GM19328 (cell line): ENCODE data around the gene AKT1S1.
"Not testable (repeated sequence)": the region's sequence is repeated elsewhere in the genome, so short reads cannot be mapped to it uniquely, and the experiment has no call there.

Experiments used
- ATAC-seq: cut with Tn5 transposase; IDR thresholded peaks from one replicate; pipeline ENCODE4 v1.9.1; 2021; ENCODE audit warnings: mild to moderate bottlenecking, moderate library complexity; ENCODE audit not compliant: unreplicated experiment

Gene AKT1S1

DNA sequence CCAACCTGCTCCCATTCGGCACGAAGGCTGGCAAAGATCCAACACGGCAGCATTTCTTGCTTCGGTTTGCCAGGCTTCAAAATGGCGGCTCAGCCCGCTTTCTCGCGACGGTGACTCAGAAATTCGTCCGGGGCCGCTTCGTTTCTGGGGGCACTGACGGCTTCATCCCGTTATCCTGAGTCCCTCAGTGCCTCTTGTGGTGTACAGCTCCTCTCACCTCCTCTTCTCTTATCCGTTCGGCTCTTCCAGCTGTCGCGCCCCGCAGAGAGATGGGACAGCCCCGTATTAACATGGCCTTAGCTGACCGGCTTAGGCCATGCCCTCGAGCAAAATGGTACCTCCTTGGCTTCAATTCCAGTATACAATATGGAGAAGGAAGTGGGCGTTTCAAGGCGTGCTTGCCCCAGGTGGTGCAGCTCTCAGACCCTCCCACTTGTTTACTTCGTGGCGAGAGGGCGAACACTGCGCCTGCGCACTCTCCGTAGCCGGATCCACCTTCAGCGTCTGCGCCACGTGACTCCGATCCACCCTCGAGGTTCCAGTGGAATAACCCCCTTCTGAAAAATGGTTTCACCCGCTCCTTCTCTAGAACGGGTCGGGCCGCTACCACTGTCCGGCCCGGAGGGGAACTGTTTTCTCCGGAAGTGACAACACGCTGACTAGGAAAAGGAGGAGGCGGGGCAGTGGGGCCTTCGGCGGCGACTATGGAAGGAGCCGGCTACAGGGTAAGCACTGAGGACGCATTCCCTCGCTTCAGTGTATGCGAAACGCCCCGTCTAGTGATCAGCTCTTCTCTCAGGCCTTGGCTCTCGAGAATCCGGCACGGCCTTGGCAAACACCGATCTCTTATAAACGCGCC is at the start of gene AKT1S1, which contains the start of gene TBC1D17:
AKT1S1 (minus strand) TSS at position 336 of the 859 bp plus-strand sequence. CDS start 4,060 bp downstream, outside the sequence.
TBC1D17 (plus strand) TSS at position 683 of the 859 bp plus-strand sequence; CDS start at position 705, 22 bp downstream.
- ATAC-seq, result peak; percentile 54

DNA sequence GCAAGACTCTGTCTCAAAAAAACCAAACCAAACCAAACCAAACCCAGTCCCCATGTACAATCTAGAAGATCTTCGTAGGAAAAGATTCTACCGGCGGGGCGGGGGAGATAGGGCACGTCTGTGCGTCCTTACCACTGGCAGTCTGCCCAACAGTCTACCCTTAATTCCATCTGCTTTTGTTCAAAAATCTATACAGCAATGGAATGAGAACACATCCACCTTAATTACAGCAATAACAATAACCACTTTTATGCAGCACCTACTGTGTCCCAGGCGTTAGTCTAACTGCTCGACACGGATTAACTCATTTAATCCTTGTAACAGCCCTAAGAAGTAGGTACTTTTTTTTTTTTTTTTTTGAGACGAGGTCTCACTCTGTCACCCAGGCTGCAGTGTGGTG is 49.4 kb upstream of the AKT1S1 start:
- ATAC-seq, result no peak

DNA sequence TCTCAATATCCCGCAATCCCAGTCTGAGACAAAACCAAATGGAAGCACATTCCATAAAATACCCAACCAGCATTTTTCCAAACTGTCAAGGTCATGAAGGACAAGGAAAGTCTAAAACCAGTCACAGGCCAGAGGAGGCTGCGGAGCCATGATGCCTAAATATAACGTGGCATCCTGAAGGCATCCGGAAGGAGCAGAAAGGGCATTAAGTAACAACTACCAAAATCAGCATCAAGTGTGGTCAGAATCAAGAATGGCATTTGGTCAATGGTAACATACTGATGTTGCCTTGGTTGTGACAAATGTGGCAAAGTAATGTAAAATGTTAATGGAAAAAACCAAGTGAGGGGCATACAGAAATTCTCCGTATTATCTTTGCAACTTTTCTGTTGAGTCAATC is 48.3 kb upstream of the AKT1S1 start:
- ATAC-seq, result no peak

DNA sequence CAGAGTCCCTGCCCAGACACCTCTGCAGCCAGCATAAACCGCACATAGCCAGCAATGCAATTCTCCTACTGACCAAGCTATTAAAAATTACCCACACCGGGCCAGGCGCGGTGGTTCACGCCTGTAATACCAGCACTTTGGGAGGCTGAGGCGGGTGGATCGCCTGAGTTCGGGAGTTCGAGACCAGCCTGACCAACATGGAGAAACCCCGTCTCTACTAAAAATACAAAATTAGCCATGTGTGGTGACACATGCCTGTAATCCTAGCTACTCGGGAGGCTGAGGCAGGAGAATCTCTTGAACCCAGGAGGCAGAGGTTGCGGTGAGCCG is 47.7 kb upstream of the AKT1S1 start:
- ATAC-seq, result not testable (repeated sequence)

DNA sequence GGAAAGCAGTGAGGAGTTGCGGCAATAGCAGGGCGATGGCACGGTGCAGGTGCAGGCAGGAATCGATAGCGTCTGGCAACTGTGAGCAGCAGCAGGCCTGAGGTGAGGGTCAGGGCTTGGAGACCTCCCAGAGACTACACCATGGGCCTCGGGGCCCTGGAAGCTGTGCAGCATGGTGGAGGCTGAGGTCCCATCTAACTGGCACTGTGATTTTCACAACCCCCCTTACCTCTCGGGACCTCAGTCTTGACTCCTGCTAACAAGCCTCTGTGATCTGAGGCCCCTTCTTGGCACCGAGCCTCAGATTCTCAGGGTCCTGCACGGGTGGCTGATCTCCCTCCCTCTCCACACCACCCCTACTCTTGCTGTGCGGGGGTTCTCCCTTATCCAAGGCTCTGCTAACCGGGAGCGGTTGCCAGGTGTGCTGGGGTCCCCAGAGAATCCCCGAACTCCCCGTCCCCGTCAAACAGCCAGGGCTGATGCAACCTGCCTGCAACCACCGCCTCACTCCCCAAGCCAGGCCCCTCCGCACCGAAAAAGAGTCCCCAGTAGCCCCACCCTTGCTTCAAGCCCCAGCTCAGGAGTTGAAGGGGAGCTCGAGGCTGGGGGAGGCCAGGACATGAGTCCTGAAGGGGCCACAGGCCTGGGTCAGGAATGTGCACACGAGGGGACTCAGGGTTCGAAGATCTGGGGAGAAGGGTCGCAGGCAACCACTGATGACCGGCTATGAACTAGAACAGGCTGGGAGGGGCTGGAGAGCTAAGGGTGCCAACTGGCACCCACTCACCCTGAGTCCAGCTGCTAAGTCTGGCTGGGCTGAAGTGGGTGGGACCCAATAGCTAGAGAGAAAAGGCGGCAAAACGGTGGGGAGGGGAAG is 47.1 kb upstream of the AKT1S1 start:
- no peak for ATAC-seq

DNA sequence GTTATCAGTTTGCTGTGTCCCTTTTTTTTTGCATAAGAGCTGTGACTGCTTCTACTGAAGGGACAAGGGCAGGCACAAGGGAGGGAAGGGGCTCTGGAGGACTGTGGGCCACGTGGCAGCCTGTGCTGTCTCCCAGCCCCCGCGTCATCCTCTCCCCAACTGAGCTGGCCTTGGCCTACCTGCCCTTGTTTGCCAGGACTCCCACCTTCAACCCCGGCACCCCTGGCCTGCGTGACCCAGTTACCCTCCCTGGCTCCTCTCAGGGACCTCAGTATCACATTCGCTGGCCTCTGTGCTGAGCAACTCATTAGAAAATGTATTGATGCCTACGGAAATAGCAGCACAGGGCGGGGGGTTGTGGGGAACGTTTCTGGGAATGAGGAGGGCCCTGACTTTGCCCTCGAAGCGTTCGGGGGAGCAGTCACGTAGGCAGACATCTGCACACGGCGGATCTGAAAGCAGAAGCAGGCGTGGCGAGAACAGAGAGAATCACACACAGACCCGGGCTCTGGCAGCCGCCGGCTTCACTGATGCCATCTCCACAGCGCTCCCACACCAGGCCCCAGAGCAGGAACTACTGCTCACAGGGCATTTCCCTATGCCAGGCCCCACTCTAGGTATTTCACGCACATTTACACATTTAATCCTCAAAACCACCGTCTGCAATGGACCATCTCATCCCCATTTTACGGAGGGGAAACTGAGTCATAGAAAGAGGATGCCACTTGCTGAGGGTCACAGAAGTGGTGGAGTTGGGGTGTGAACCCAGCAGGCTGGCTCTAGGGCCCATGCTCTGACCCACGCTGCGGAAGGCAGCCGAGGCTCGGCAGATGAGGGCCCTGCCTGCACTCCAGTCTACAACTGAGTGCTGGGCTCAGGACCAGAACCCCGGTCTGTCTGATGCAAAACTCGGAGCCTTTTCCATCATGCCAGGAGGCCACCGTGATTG is 46.2 kb upstream of the AKT1S1 start:
- ATAC-seq, result no peak

DNA sequence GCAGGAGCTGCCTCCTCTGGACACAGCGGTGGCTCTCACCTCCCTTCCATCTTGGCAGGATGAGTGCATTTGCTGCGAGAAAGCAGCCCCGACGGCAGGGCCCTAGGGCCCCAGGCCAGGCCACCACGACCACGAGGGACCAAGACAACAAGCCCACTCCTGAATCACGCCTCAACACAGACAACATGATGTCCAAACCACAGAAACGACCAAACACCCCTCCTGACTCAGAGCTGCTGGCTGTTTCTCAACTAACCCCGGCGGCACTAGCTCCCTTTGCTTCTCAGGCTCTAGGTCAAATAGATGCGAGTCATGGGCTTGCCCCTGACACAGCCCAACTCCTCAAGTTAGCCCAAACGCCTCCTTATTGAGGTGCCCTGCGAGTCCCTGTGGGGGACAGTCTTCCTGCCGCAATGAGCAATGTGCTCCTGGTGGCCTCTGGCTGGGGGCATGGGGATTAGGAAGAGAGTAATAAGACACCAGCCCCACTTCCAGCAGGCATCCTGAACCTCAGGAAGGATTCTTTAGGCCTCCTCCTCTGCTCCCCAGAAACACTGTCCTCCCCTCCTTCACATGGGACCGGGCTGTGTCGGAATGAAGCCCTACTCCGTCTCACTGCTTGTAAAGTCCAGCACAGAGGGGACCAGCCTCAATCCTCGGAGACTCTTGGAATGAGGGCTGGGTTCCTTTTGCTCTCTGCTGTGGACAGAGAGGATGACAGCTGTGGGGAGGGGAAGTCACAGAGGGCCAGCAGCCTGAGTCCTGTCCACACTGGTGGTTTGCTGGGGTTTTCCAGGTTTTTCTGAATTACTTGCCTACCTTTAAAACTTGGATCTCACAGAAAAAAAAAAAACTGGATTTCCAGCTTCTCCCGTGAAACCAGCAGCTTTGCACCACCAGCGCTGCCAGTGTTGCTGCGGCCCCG is 45.0 kb upstream of the AKT1S1 start:
- ATAC-seq, result no peak

DNA sequence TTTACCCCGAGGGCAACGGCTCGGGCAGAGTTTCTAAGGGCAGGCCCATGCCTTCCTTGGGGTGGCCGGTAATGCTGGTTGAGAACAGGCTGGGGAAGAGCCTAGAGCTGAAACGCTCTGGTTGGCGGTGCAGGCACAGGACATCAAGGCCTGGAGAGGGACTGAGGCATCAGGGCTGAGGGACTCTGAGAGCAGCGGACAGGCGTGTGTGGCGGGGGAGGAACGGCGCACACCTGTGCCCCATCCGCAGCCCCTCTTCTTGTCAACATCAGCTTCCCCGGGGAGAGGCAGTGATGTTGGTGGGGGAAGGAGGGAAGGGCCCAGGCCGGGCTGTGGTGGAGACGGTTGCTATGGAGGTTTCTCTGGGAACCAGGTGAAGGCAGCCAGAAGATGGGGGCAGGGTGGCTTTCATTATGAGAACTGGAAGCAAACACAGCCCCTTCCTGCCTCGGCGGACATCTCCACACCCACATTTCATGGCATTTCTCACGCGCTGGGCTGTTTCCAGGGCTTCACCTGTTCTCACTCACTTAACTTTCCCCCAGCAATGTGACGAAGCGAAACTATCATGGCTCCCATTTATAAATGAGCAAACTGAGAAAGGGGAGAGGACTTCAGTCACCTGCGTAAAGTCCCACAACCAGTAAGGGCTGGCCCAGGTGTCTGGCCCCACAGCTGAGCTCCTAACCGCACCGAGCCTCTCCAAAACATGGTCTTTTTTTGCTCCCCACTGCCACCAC is 43.6 kb upstream of the AKT1S1 start:
- no peak for ATAC-seq

DNA sequence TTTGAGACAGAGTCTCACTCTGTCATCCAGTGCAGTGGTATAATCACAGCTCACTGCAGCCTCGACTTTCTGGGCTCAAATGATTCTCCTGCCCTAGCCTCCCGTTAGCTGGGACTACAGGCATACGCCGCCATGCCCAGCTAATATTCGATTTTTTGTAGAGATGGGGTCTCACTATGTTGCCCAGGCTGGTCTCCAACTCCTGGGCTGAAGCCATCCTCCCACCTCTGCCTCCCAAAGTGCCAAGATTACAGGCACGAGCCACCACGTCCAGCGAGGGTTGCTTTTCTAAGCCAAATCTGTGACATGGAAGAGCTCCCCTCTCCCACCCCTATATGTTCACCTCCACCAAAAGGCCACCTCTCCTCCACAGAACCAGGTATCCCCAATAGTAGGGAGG is 40.9 kb upstream of the AKT1S1 start:
- no peak for ATAC-seq

DNA sequence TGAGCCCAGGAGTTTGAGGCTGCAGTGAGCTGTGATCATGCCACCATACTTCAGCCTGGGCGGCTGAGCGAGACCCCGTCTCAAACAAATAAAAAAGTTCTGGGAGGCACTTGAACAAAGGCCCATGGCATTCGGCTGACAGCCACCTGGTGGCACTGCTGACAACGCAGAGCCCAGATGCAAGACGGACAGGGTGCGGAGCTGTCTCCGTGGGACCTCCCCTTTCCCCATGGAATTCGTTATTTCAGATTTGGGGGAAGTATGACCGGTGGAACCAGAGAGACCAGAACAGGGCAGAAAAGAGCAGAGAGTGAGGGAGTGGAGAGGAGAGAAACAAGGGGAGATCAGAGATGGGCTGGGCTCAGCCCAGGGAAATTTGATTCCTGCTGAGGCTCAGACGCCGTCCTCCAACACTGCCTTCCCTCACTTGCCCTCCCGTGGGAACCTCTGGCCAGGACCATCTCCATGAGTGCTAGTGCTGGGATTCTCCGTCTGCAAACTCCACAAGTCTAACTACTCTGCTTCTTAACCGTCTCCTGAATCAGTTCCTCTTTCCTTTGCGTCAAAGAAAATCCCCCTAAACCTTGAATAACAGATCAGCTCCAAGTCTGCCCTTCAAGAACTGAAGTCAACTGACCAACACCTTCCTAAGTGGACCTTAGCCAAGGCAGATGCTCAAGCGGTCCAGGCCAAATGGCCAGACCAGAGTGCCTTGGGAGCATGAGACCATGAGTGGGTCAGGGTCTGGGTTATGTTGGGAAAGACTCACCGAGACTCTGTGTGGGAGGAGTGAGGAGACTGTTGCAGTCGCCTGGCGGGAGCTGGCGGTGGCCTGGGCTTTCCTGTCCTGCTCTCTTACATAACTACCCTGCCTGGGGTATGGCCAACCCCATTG is 39.9 kb upstream of the AKT1S1 start:
- ATAC-seq, result no peak

DNA sequence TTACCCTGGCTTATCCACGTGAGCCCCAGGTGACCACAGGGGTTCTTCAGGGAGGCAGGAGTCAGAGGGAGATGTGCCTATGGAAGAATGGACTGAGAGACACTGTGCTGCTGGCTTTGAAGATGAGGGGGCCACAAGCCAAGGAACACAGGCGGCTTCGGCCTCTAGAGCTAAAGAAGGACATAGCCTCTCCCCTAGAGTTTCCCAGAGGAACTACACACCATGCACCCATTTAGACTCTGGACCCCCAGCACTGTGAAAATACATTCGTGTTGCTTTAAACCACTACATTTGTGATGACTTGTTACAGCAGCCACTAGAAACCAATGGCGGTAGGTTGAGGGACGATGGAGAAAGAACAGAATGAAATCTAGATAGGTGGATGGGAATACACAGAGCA is 38.1 kb upstream of the AKT1S1 start:
- ATAC-seq, result no peak

DNA sequence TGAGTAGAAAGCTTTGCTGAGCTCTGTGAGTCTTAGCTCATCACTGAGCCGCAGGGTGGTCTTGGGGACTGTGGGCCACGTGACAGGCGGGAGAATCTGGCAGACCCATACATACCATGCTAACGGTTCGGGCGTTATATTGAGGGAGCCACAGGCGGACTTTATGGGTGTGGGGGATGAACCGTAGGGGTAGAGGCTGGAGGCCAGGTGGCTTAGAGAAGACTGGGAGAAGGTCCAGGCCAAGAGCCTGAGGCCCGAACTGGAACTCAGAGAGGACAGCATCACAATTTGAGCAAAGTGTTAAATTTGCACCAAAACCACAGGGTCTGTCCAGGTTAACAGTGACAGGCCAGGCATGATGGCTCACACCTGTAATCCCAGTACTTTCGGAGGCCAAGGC is 36.6 kb upstream of the AKT1S1 start:
- no peak for ATAC-seq

DNA sequence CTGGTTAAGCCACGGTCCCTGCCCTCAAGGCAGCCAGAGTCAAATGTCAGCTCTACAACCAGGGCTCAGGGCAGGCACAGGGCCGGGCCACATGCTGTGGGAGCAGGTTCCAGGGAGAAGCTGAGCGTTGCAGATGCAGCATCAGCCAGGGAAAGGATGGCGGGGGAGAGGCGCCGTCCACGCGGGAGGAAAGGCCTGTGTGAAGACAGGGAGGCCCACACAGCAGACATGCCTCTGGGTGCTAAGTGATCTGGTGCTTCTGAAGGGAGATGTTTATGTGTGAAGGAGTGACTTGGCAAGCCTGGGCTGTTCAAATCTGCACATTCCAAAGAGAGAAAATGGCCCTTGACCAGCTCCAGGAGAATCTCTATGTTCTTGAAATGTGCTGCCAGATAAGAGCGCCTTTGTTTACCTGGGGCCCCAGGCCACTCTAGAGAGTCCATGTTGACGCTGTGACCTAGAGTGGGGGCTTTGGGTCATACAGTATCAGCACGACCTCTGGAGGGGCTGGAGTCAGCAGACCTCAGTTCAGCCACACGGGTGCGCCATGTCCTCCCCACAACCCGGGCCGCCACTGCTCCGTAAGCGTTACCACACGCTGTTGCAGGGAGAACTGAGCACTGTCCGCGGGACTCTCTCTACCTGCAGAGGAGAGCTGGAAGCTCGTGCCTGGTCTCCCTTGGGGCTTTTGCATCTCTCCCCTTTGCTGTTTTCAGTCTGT is 36.0 kb upstream of the AKT1S1 start:
- ATAC-seq, result no peak

DNA sequence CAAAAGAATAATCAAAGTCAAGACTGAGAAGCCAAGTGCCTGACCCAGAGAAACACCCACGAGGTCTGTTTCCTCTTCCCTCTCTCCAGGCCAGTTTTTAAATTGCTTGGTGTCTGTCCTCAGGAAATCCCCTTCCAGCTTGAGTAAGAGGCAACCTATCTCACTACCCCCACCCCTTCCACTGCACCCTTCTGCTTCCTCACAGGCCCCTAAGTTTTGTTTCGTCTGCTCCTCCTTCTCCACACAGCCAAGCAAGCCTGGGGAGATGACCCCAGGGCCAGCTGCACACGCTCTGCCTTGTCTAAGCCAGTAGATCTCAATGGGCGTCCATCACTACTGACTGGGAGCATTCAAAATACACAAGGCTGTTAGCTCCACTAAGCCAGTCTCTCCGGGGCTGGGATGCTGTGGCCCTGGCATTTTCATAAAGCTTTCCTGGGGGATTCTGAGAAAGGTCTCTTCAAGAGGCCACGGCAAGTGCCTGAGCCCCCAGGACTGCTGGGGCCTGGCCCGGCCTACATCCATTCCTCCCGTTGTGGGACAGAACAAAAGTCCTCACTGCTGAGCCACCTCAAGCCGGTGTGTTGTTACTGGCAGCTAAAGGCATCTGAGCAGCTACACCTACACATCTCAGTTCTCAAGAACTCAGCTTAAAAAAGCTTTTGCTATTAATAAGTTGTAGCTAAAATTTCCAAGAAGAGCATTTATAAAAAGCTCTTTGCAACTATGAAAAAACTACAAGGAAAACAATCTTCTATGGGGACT is 34.4 kb upstream of the AKT1S1 start:
- ATAC-seq, result no peak

DNA sequence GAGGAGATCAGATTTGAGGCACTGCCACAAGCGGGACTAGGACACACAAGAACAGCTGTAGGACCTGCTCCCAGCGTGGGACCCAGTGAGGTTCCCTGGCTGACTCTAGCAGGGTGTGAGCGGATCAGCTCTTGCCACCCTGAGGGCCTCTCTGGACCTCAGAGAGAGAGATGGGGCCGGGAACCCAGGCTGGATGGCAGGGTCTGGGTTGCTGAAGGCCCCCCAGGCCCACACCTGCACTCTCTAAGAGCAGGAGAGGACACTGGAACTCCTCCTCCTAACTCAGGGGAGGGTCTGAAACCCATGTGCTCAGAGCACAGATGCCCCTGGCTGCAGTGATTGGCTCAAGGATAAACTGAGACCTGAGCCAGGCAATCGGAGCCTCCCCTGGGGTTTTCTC is 33.0 kb upstream of the AKT1S1 start:
- no peak for ATAC-seq
